Measurements from ENCODE around the gene BMP8A.
"Not testable (repeated sequence)": the region's sequence is repeated elsewhere in the genome, so short reads cannot be mapped to it uniquely, and the experiment has no call there.

The BMP8A gene

GRCh38 chr1:39472826-39473225 lies 18.6 kb upstream of the BMP8A start:
- Mint-ChIP-seq H3K27ac (peak overlapping the region; percentile 67), H3K4me3 (no peak overlapping the region), H3K27me3 (no peaks in the 10 kb centered on the region), H3K4me1 (no peaks in the 10 kb centered on the region), H3K36me3 (peaks cover 9% of the 10 kb centered on the region), H3K9me3 (no peaks in the 10 kb centered on the region)

GRCh38 chr1:39473324-39473723 lies 18.1 kb upstream of the BMP8A start:
- H3K4me1 Mint-ChIP-seq, result no peaks in the 10 kb centered on the region
- H3K27me3 Mint-ChIP-seq, result no peaks in the 10 kb centered on the region
- no peak overlapping the region for H3K4me3 Mint-ChIP-seq
- H3K36me3 Mint-ChIP-seq, result peaks cover 9% of the 10 kb centered on the region
- H3K9me3 Mint-ChIP-seq, result no peaks in the 10 kb centered on the region
- H3K27ac Mint-ChIP-seq, result no peak overlapping the region

GRCh38 chr1:39474810-39475209 lies 16.6 kb upstream of the BMP8A start:
- Mint-ChIP-seq H3K27ac (no peak overlapping the region), H3K9me3 (no peaks in the 10 kb centered on the region), H3K4me3 (no peak overlapping the region), H3K27me3 (no peaks in the 10 kb centered on the region), H3K4me1 (no peaks in the 10 kb centered on the region), H3K36me3 (peaks cover 4% of the 10 kb centered on the region)

GRCh38 chr1:39475551-39475950 lies 15.9 kb upstream of the BMP8A start:
- not testable (repeated sequence) for H3K27ac Mint-ChIP-seq, H3K4me1 Mint-ChIP-seq, H3K36me3 Mint-ChIP-seq, H3K4me3 Mint-ChIP-seq, H3K27me3 Mint-ChIP-seq, H3K9me3 Mint-ChIP-seq

- Mint-ChIP-seq H3K4me1 (no peaks in the 10 kb centered on the region), H3K27ac (no peak overlapping the region), H3K36me3 (peaks cover 8% of the 10 kb centered on the region)
Measured at GRCh38 chr1:39478126-39478915, 13.1 kb upstream of the BMP8A start.

GRCh38 chr1:39481289-39481688 lies 10.1 kb upstream of the BMP8A start:
- H3K36me3 Mint-ChIP-seq, result peaks cover 8% of the 10 kb centered on the region
- H3K27me3 Mint-ChIP-seq, result no peaks in the 10 kb centered on the region
- no peak overlapping the region for H3K27ac Mint-ChIP-seq

More at GRCh38 chr1:39478126-39478915, 13.1 kb upstream of the BMP8A start:
- Mint-ChIP-seq H3K27me3 (no peaks in the 10 kb centered on the region), H3K4me3 (no peak overlapping the region), H3K9me3 (no peaks in the 10 kb centered on the region)

GRCh38 chr1:39483276-39483675 lies 8.2 kb upstream of the BMP8A start:
- H3K27ac Mint-ChIP-seq, result peak overlapping the region; percentile 19
- H3K4me3 Mint-ChIP-seq, result no peak overlapping the region
- H3K27me3 Mint-ChIP-seq, result no peaks in the 10 kb centered on the region
- no peaks in the 10 kb centered on the region for H3K4me1 Mint-ChIP-seq
- H3K9me3 Mint-ChIP-seq, result no peaks in the 10 kb centered on the region
- H3K36me3 Mint-ChIP-seq, result peaks cover 8% of the 10 kb centered on the region

More at GRCh38 chr1:39481289-39481688, 10.1 kb upstream of the BMP8A start:
- Mint-ChIP-seq H3K4me3 (no peak overlapping the region), H3K9me3 (no peaks in the 10 kb centered on the region), H3K4me1 (no peaks in the 10 kb centered on the region)

- Mint-ChIP-seq H3K4me1 (no peaks in the 10 kb centered on the region), H3K27ac (no peak overlapping the region), H3K36me3 (peaks cover 8% of the 10 kb centered on the region), H3K4me3 (no peak overlapping the region), H3K9me3 (no peaks in the 10 kb centered on the region), H3K27me3 (no peaks in the 10 kb centered on the region)
Measured at GRCh38 chr1:39484564-39484963, 6.9 kb upstream of the BMP8A start.

- no peak overlapping the region for H3K27ac Mint-ChIP-seq
- H3K4me3 Mint-ChIP-seq, result no peak overlapping the region
- H3K4me1 Mint-ChIP-seq, result no peaks in the 10 kb centered on the region
- no peaks in the 10 kb centered on the region for H3K9me3 Mint-ChIP-seq
- no peaks in the 10 kb centered on the region for H3K27me3 Mint-ChIP-seq
- peaks cover 8% of the 10 kb centered on the region for H3K36me3 Mint-ChIP-seq
Measured at GRCh38 chr1:39485046-39485803, 6.2 kb upstream of the BMP8A start.

- Mint-ChIP-seq H3K4me3 (no peak overlapping the region), H3K9me3 (no peaks in the 10 kb centered on the region), H3K27me3 (peaks cover 5% of the 10 kb centered on the region), H3K36me3 (peaks cover 2% of the 10 kb centered on the region), H3K4me1 (peaks cover 4% of the 10 kb centered on the region), H3K27ac (no peak overlapping the region)
Measured at GRCh38 chr1:39488012-39488545, 3.4 kb upstream of the BMP8A start.

- H3K36me3 Mint-ChIP-seq, result peaks cover 2% of the 10 kb centered on the region
- no peaks in the 10 kb centered on the region for H3K9me3 Mint-ChIP-seq
- H3K27ac Mint-ChIP-seq, result peak overlapping the region; percentile 71
- peaks cover 4% of the 10 kb centered on the region for H3K4me1 Mint-ChIP-seq
- no peak overlapping the region for H3K4me3 Mint-ChIP-seq
- H3K27me3 Mint-ChIP-seq, result peaks cover 12% of the 10 kb centered on the region
Measured at GRCh38 chr1:39488793-39489566, 2.5 kb upstream of the BMP8A start.

- no peak overlapping the region for H3K27ac Mint-ChIP-seq
- no peaks in the 10 kb centered on the region for H3K9me3 Mint-ChIP-seq
- peaks cover 4% of the 10 kb centered on the region for H3K4me1 Mint-ChIP-seq
Measured at GRCh38 chr1:39489567-39490239, 1.7 kb upstream of the BMP8A start.

GRCh38 chr1:39490596-39491145 lies 765 bp upstream of the BMP8A start:
- Mint-ChIP-seq H3K27me3 (peaks cover 14% of the 10 kb centered on the region), H3K4me1 (peaks cover 4% of the 10 kb centered on the region), H3K4me3 (peak overlapping the region; percentile 72), H3K36me3 (peaks cover under 1% of the 10 kb centered on the region), H3K9me3 (no peaks in the 10 kb centered on the region), H3K27ac (peak overlapping the region; percentile 41)

More at GRCh38 chr1:39489567-39490239, 1.7 kb upstream of the BMP8A start:
- Mint-ChIP-seq H3K36me3 (peaks cover 2% of the 10 kb centered on the region), H3K27me3 (peaks cover 14% of the 10 kb centered on the region), H3K4me3 (no peak overlapping the region)

GRCh38 chr1:39492118-39493042 lies 944 bp downstream of the BMP8A start:
- H3K4me1 Mint-ChIP-seq, H3K27ac Mint-ChIP-seq, H3K9me3 Mint-ChIP-seq, H3K36me3 Mint-ChIP-seq: not testable (repeated sequence)
- H3K27me3 Mint-ChIP-seq, result peaks cover 14% of the 10 kb centered on the region
- H3K4me3 Mint-ChIP-seq, result peak overlapping the region; percentile 61

All from activated naive CD4-positive, alpha-beta T cell treated with anti-CD3 and anti-CD28 coated beads, Interleukin-2, amount 50 U/mL, for 24 hours (primary cell).